ENCODE results near the gene CXCL13.
"Not testable (repeated sequence)": the region's sequence is repeated elsewhere in the genome, so short reads cannot be mapped to it uniquely, and the experiment has no call there.

CXCL13 gene

GRCh38 chr4:77652237-77652897, 46.7 kb downstream of the CXCL13 start:
- intact Hi-C loops (cut with DNase I): no loop called here
- DNase-seq: no peak

- intact Hi-C loops (cut with DNase I): no loop called here
- DNase-seq: no peak
Measured at GRCh38 chr4:77653162-77653758, 47.6 kb downstream of the CXCL13 start.

- DNase-seq; intact Hi-C loops (cut with DNase I): not testable (repeated sequence)
Measured at GRCh38 chr4:77660318-77660717, 54.7 kb downstream of the CXCL13 start.

All from posterior cingulate gyrus (tissue), 11 donors.